Measurements from ENCODE around the gene EXOC3L4. TPM values are rescaled to one million over a fixed set of nuclear protein-coding genes. Genes with fewer than 3 reads are reported as not detected.

Gene EXOC3L4
- polyA plus RNA-seq (2012; ENCODE audit: insufficient read length, low read depth) = 0.35 TPM

- no peak for TF ChIP-seq FOXP2 (optimal IDR thresholded peaks at IDR 0.05; ENCODE audit: borderline replicate concordance, extremely low read depth, extremely low read length, insufficient read depth)
- TF ChIP-seq REST (IDR thresholded peaks at IDR 0.05; ENCODE audit: insufficient read depth in 1 of 2, low read depth in 2 of 2, low read length in 2 of 2) = no peak
- no peak for TF ChIP-seq SIN3A (IDR thresholded peaks at IDR 0.05; ENCODE audit: borderline replicate concordance, insufficient read depth, low read length)
- no peak for TF ChIP-seq TAF1 (IDR thresholded peaks at IDR 0.05; ENCODE audit: borderline replicate concordance, insufficient read depth, low read length)
- TF ChIP-seq POLR2AphosphoS5 (IDR thresholded peaks at IDR 0.05; ENCODE audit: low read depth, low read length) = no peak
These were observed at the start of gene EXOC3L4 for GRCh38 chr14:103094406-103095209. Gene EXOC3L4, plus strand, starts transcription at chr14:103094725. Its CDS starts 5,495 bp downstream, at chr14:103100220.

GRCh38 chr14:103045371-103045869 lies 49.1 kb upstream of the EXOC3L4 start:
- no peak for TF ChIP-seq POLR2AphosphoS5 (IDR thresholded peaks at IDR 0.05; ENCODE audit: low read depth, low read length)
- TF ChIP-seq REST (IDR thresholded peaks at IDR 0.05; ENCODE audit: insufficient read depth in 1 of 2, low read depth in 2 of 2, low read length in 2 of 2) = peak; percentile 67 to 84

- TF ChIP-seq REST (IDR thresholded peaks at IDR 0.05; ENCODE audit: insufficient read depth in 1 of 2, low read depth in 2 of 2, low read length in 2 of 2) = no peak
- TF ChIP-seq SIN3A (IDR thresholded peaks at IDR 0.05; ENCODE audit: borderline replicate concordance, insufficient read depth, low read length) = no peak
- TF ChIP-seq FOXP2 (optimal IDR thresholded peaks at IDR 0.05; ENCODE audit: borderline replicate concordance, extremely low read depth, extremely low read length, insufficient read depth) = no peak
- TF ChIP-seq TAF1 (IDR thresholded peaks at IDR 0.05; ENCODE audit: borderline replicate concordance, insufficient read depth, low read length) = no peak
- no peak for TF ChIP-seq POLR2AphosphoS5 (IDR thresholded peaks at IDR 0.05; ENCODE audit: low read depth, low read length)
These were observed 43.6 kb upstream of the EXOC3L4 start for GRCh38 chr14:103050935-103051334.

GRCh38 chr14:103052407-103052806 lies 42.1 kb upstream of the EXOC3L4 start:
- TF ChIP-seq SIN3A (IDR thresholded peaks at IDR 0.05; ENCODE audit: borderline replicate concordance, insufficient read depth, low read length) (no peak), REST (IDR thresholded peaks at IDR 0.05; ENCODE audit: insufficient read depth in 1 of 2, low read depth in 2 of 2, low read length in 2 of 2) (no peak), FOXP2 (optimal IDR thresholded peaks at IDR 0.05; ENCODE audit: borderline replicate concordance, extremely low read depth, extremely low read length, insufficient read depth) (no peak), TAF1 (IDR thresholded peaks at IDR 0.05; ENCODE audit: borderline replicate concordance, insufficient read depth, low read length) (no peak), POLR2AphosphoS5 (IDR thresholded peaks at IDR 0.05; ENCODE audit: low read depth, low read length) (no peak)
